Thyroid gland (tissue), 4 donors: ENCODE data around the gene TSKU.

Source experiments
- CTCF ChIP-seq, 6 experiments: fragments of 200-600 bp in 3 of 6; fragments of 450-650 bp in 3 of 6; sonication (generic) in 3 of 6; IDR thresholded peaks; one replicate each; pipeline ENCODE4 v1.5.1; 2016 to 2019; ENCODE audit warnings: antibody characterized with exemption in 6 of 6, mild to moderate bottlenecking in 2 of 6, inconsistent platforms in 1 of 6, moderate library complexity in 1 of 6
- POLR2A ChIP-seq, 2 donors: fragments of 450-650 bp; IDR thresholded peaks; one replicate each; pipeline ENCODE4 v1.6.1; 2017; ENCODE audit warnings: antibody characterized with exemption in 2 of 2, mild to moderate bottlenecking in 2 of 2, moderate library complexity in 1 of 2

- TF ChIP-seq CTCF (IDR thresholded peaks at IDR 0.05) = no peak
- no peak for TF ChIP-seq POLR2A (IDR thresholded peaks at IDR 0.05)
Observed at GRCh38 chr11:76778874-76779273, 4.3 kb upstream of the TSKU start.
